ENCODE measurements around the gene ZNF595.

The ZNF595 gene

DNA sequence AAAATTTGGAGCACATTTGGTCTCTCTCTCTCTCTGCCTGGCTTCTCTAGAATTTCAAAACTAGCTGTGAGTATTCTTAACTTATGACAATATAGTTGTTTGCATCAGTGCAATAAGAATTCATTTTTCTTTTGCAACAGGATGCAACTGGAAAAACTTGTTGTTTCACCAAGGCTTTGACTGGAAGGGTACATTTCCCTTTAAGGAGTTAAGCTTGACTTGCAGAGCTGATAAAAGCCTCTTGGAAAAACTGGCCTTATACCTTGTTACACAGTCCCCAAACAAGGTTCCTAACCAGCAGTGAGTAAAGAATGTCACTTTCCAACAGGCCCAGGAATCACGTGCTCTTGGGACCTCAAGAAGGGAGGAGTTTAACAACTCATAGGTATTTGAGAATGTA is 45.3 kb downstream of the ZNF595 start:
- Histone ChIP-seq H3K27ac (no peak overlapping the region), H3K36me3 (no peaks in the 10 kb centered on the region), H3K27me3 (no peaks in the 10 kb centered on the region), H3K4me3 (ENCODE audit: low read depth in 1 of 2, low read length in 1 of 2) (no peak overlapping the region), H3K9me3 (peaks cover 36% of the 10 kb centered on the region), H3K4me1 (ENCODE audit: control insufficient read depth in 1 of 2, insufficient read depth in 1 of 2, low read depth in 1 of 2, low read length in 1 of 2) (no peaks in the 10 kb centered on the region)
- TF ChIP-seq, protein P1, sequence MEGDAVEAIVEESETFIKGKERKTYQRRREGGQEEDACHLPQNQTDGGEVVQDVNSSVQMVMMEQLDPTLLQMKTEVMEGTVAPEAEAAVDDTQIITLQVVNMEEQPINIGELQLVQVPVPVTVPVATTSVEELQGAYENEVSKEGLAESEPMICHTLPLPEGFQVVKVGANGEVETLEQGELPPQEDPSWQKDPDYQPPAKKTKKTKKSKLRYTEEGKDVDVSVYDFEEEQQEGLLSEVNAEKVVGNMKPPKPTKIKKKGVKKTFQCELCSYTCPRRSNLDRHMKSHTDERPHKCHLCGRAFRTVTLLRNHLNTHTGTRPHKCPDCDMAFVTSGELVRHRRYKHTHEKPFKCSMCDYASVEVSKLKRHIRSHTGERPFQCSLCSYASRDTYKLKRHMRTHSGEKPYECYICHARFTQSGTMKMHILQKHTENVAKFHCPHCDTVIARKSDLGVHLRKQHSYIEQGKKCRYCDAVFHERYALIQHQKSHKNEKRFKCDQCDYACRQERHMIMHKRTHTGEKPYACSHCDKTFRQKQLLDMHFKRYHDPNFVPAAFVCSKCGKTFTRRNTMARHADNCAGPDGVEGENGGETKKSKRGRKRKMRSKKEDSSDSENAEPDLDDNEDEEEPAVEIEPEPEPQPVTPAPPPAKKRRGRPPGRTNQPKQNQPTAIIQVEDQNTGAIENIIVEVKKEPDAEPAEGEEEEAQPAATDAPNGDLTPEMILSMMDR (IDR thresholded peaks at IDR 0.05): no peak

DNA sequence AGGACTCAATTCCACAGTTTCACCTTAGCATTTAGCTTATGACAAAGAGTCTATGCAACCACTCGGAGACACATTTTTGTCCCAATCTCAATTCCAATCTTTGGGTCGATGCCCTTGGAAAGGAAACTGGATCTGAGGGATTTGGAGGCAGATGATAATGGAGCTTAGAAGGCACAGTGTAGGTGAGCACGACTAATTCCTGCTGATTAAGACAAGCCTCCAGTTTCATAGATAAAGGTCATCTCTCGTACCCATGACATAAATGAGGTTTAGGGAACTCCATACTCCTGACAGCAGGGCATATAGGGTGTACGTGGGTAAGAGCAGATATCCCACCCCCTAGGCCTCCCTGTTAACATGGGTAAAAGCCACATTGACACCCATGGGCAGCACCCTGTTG is 46.7 kb downstream of the ZNF595 start:
- Histone ChIP-seq H3K4me1 (ENCODE audit: control insufficient read depth in 1 of 2, insufficient read depth in 1 of 2, low read depth in 1 of 2, low read length in 1 of 2) (no peaks in the 10 kb centered on the region), H3K27me3 (no peaks in the 10 kb centered on the region), H3K4me3 (ENCODE audit: low read depth in 1 of 2, low read length in 1 of 2) (no peak overlapping the region), H3K36me3 (no peaks in the 10 kb centered on the region), H3K9me3 (peaks cover 27% of the 10 kb centered on the region), H3K27ac (no peak overlapping the region)
- TF ChIP-seq, protein P1 (IDR thresholded peaks at IDR 0.05): no peak

DNA sequence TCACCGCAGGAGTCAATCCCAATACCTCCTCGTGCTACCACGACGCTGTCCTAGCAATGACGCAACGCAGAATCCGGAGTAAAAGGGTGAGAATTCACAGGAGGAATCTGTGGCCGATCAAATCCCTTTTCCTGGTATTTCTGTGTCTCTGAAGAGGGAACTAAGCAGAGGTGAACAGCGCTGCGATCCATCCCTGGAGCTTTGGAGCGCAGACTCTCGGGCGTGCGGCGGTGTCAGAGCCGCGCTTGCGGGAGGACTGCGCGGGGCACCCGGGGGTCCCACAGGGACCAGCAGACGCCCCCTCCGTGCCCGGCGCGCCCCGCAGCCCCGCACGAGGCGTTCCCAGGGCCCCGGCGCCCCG is 53.9 kb downstream of the ZNF595 start:
- Histone ChIP-seq H3K36me3 (no peaks in the 10 kb centered on the region), H3K4me1 (ENCODE audit: control insufficient read depth in 1 of 2, insufficient read depth in 1 of 2, low read depth in 1 of 2, low read length in 1 of 2) (no peaks in the 10 kb centered on the region), H3K27me3 (peaks cover 54% of the 10 kb centered on the region), H3K9me3 (peaks cover 30% of the 10 kb centered on the region), H3K27ac (no peak overlapping the region), H3K4me3 (ENCODE audit: low read depth in 1 of 2, low read length in 1 of 2) (no peak overlapping the region)
- TF ChIP-seq, protein P1 (IDR thresholded peaks at IDR 0.05): no peak

DNA sequence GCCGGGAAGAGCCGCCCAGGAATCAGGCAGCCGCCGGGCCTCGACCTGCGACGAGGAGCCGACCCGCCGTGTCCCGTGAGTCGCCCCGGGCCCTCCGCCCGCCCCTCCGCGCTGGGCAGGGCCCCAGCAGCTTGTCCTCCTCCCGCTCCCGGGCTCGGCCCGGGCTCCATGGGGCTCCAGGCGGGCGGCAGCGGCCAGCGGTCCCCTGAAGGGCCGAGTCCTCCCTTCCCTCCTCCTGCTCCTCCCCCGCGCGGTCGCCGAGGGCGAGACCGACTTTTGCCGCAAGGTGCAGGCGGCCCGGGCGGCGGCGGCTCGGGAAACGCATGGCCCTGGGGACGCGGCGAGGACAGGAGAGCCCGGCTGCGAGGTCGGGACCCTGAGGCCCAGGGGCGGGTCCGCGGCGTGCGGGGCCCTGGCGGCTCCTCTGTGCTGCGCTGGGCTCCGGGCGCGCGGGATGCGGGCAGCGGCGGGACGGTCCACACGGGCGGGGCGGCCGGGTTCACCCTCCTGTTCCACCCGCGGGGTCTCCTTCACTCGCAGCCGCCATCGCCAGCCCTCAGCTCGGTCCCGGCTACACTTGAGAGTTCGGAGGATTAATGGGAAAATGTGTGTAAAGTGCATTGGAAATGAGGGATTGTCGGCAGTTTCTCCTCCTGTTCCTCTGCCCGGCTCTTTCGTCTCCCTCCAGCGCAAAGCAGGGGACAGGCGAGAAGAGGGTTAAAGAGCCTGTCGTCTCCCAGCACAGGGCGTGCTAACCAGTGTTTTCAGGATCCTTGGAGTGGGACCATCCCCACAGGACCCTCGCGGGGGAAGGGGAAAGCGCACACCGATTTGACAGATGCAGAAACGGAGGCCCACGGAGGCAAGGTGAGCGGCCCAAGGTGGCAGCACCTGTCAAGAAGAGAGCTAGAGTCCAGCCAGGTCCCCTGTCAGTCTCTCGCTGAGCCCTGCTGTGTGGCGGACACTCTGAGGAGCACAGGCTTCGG is 54.6 kb downstream of the ZNF595 start:
- Histone ChIP-seq H3K27me3 (peaks cover 54% of the 10 kb centered on the region), H3K27ac (no peak overlapping the region), H3K4me3 (ENCODE audit: low read depth in 1 of 2, low read length in 1 of 2) (no peak overlapping the region), H3K36me3 (no peaks in the 10 kb centered on the region), H3K4me1 (ENCODE audit: control insufficient read depth in 1 of 2, insufficient read depth in 1 of 2, low read depth in 1 of 2, low read length in 1 of 2) (no peaks in the 10 kb centered on the region), H3K9me3 (peaks cover 30% of the 10 kb centered on the region)
- TF ChIP-seq, protein P1 (IDR thresholded peaks at IDR 0.05): no peak

DNA sequence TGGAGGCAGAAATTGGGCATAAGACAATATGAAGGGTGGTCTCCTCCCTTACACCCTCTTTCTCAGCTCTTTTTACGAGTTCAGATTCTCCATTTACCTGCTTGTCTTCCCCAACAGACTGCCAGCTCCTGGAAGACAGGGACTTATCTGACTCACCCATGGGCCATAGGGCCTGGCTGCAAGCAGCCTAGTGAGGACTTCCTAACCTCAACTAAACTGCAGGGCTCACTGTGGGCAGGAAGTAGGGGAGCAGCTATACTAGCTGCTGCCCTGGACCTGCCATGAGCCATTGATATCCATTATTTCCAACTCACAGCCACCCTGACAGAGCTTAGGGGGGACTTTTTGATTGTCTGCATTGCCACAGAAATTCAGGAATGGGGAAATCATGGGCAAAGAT is 59.6 kb downstream of the ZNF595 start:
- Histone ChIP-seq H3K27me3 (peaks cover 27% of the 10 kb centered on the region), H3K27ac (no peak overlapping the region), H3K36me3 (no peaks in the 10 kb centered on the region), H3K4me1 (ENCODE audit: control insufficient read depth in 1 of 2, insufficient read depth in 1 of 2, low read depth in 1 of 2, low read length in 1 of 2) (no peaks in the 10 kb centered on the region), H3K9me3 (peaks cover 16% of the 10 kb centered on the region), H3K4me3 (ENCODE audit: low read depth in 1 of 2, low read length in 1 of 2) (no peak overlapping the region)
- TF ChIP-seq, protein P1 (IDR thresholded peaks at IDR 0.05): no peak

All from neutrophil (primary cell).